Neural cell (in vitro differentiated cells): ENCODE results near the gene FBRSL1.

ENCODE experiments used
- TAF1 ChIP-seq: IDR thresholded peaks from 2 replicates; pipeline ENCODE4 v1.6.1; 2012; ENCODE audit warnings: low read depth
- TF ChIP-seq, protein P1 (sequence below): fragments of 450-650 bp; IDR thresholded peaks from 2 replicates; pipeline ENCODE4 v1.5.1; 2014; ENCODE audit warnings: antibody characterized with exemption, mild to moderate bottlenecking, moderate library complexity; ENCODE audit not compliant: poor library complexity, severe bottlenecking

GRCh38 chr12:132444283-132444682 is 45.7 kb upstream of the FBRSL1 start:
- TF ChIP-seq, protein P1, sequence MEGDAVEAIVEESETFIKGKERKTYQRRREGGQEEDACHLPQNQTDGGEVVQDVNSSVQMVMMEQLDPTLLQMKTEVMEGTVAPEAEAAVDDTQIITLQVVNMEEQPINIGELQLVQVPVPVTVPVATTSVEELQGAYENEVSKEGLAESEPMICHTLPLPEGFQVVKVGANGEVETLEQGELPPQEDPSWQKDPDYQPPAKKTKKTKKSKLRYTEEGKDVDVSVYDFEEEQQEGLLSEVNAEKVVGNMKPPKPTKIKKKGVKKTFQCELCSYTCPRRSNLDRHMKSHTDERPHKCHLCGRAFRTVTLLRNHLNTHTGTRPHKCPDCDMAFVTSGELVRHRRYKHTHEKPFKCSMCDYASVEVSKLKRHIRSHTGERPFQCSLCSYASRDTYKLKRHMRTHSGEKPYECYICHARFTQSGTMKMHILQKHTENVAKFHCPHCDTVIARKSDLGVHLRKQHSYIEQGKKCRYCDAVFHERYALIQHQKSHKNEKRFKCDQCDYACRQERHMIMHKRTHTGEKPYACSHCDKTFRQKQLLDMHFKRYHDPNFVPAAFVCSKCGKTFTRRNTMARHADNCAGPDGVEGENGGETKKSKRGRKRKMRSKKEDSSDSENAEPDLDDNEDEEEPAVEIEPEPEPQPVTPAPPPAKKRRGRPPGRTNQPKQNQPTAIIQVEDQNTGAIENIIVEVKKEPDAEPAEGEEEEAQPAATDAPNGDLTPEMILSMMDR, result no peak
- no peak for TF ChIP-seq TAF1
